Measurements from ENCODE around the gene YEATS2. TPM values are rescaled to one million over a fixed set of nuclear protein-coding genes. Genes with fewer than 3 reads are reported as not detected.

Gene YEATS2
- total and polyA plus RNA-seq, 2 experiments from 2014 or later, result 15.2 to 72.8 TPM

DNA sequence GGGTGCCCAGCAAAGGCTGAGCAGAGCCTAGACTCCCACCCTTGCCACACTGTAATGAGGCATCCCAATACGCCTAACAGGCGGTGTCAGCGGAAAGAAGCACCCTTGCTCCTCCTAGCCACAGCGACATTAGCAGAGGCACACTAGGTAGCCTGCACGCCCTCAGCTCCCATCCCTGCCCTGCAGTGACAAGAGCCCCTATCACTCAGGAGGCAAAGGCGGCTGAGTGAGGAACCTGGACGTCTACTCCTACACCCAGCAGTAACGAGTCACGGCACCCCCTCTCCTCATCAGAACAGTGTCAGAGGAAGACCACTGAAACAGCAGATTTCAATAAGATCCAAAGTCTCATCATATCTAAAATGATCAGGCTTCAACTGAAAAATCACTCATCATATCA is 139.8 kb downstream of the YEATS2 start:
- Histone ChIP-seq H4K20me1 (replicated peaks; ENCODE audit: insufficient read depth) (peaks cover 6% of the 10 kb centered on the region; the same call in 1 of the 2 replicates), H3K4me3 (no peak overlapping the region), H3K4me2 (no peak overlapping the region), H3K79me2 (replicated peaks; ENCODE audit: insufficient read depth) (no peaks in the 10 kb centered on the region), H2AFZ (no peak overlapping the region), H3K36me3 (ENCODE audit: insufficient read depth) (peaks cover 13% of the 10 kb centered on the region), H3K9me2 (ENCODE audit: insufficient read depth) (no peaks in the 10 kb centered on the region), H3F3A (replicated peaks; ENCODE audit: low read depth) (no peaks in the 10 kb centered on the region), H3K4me1 (ENCODE audit: insufficient read depth) (no peaks in the 10 kb centered on the region), H3K27me3 (ENCODE audit: insufficient read depth) (no peaks in the 10 kb centered on the region), H3K27ac (ENCODE audit: low read depth) (no peak overlapping the region)
- Mint-ChIP-seq H3K4me1 (no peaks in the 10 kb centered on the region), H3K27me3 (ENCODE audit: insufficient read depth, low read depth, poor library complexity) (peaks cover 2% of the 10 kb centered on the region), H3K9me3 (no peaks in the 10 kb centered on the region), H3K36me3 (ENCODE audit: low read depth) (peaks cover 64% of the 10 kb centered on the region), H3K27ac (no peak overlapping the region), H3K4me3 (no peak overlapping the region)
- DNase-seq (ENCODE audit: low spot score) (no peak), ATAC-seq (no peak)
- no peak for TF ChIP-seq ZNF114 (CRISPR knock-in tag; IDR thresholded peaks at IDR 0.05)
- TF ChIP-seq, protein P1, sequence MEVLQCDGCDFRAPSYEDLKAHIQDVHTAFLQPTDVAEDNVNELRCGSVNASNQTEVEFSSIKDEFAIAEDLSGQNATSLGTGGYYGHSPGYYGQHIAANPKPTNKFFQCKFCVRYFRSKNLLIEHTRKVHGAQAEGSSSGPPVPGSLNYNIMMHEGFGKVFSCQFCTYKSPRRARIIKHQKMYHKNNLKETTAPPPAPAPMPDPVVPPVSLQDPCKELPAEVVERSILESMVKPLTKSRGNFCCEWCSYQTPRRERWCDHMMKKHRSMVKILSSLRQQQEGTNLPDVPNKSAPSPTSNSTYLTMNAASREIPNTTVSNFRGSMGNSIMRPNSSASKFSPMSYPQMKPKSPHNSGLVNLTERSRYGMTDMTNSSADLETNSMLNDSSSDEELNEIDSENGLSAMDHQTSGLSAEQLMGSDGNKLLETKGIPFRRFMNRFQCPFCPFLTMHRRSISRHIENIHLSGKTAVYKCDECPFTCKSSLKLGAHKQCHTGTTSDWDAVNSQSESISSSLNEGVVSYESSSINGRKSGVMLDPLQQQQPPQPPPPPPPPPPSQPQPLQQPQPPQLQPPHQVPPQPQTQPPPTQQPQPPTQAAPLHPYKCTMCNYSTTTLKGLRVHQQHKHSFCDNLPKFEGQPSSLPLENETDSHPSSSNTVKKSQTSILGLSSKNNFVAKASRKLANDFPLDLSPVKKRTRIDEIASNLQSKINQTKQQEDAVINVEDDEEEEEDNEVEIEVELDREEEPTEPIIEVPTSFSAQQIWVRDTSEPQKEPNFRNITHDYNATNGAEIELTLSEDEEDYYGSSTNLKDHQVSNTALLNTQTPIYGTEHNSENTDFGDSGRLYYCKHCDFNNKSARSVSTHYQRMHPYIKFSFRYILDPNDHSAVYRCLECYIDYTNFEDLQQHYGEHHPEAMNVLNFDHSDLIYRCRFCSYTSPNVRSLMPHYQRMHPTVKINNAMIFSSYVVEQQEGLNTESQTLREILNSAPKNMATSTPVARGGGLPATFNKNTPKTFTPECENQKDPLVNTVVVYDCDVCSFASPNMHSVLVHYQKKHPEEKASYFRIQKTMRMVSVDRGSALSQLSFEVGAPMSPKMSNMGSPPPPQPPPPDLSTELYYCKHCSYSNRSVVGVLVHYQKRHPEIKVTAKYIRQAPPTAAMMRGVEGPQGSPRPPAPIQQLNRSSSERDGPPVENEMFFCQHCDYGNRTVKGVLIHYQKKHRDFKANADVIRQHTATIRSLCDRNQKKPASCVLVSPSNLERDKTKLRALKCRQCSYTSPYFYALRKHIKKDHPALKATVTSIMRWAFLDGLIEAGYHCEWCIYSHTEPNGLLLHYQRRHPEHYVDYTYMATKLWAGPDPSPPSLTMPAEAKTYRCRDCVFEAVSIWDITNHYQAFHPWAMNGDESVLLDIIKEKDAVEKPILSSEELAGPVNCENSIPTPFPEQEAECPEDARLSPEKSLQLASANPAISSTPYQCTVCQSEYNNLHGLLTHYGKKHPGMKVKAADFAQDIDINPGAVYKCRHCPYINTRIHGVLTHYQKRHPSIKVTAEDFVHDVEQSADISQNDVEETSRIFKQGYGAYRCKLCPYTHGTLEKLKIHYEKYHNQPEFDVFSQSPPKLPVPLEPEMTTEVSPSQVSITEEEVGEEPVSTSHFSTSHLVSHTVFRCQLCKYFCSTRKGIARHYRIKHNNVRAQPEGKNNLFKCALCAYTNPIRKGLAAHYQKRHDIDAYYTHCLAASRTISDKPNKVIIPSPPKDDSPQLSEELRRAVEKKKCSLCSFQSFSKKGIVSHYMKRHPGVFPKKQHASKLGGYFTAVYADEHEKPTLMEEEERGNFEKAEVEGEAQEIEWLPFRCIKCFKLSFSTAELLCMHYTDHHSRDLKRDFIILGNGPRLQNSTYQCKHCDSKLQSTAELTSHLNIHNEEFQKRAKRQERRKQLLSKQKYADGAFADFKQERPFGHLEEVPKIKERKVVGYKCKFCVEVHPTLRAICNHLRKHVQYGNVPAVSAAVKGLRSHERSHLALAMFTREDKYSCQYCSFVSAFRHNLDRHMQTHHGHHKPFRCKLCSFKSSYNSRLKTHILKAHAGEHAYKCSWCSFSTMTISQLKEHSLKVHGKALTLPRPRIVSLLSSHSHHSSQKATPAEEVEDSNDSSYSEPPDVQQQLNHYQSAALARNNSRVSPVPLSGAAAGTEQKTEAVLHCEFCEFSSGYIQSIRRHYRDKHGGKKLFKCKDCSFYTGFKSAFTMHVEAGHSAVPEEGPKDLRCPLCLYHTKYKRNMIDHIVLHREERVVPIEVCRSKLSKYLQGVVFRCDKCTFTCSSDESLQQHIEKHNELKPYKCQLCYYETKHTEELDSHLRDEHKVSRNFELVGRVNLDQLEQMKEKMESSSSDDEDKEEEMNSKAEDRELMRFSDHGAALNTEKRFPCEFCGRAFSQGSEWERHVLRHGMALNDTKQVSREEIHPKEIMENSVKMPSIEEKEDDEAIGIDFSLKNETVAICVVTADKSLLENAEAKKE (CRISPR knock-in tag; IDR thresholded peaks at IDR 0.05), result no peak
- TF ChIP-seq, protein P2, sequence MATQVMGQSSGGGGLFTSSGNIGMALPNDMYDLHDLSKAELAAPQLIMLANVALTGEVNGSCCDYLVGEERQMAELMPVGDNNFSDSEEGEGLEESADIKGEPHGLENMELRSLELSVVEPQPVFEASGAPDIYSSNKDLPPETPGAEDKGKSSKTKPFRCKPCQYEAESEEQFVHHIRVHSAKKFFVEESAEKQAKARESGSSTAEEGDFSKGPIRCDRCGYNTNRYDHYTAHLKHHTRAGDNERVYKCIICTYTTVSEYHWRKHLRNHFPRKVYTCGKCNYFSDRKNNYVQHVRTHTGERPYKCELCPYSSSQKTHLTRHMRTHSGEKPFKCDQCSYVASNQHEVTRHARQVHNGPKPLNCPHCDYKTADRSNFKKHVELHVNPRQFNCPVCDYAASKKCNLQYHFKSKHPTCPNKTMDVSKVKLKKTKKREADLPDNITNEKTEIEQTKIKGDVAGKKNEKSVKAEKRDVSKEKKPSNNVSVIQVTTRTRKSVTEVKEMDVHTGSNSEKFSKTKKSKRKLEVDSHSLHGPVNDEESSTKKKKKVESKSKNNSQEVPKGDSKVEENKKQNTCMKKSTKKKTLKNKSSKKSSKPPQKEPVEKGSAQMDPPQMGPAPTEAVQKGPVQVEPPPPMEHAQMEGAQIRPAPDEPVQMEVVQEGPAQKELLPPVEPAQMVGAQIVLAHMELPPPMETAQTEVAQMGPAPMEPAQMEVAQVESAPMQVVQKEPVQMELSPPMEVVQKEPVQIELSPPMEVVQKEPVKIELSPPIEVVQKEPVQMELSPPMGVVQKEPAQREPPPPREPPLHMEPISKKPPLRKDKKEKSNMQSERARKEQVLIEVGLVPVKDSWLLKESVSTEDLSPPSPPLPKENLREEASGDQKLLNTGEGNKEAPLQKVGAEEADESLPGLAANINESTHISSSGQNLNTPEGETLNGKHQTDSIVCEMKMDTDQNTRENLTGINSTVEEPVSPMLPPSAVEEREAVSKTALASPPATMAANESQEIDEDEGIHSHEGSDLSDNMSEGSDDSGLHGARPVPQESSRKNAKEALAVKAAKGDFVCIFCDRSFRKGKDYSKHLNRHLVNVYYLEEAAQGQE (IDR thresholded peaks at IDR 0.05; ENCODE audit: unreplicated experiment), result no peak
- TF ChIP-seq ZNF331 (CRISPR knock-in tag; IDR thresholded peaks at IDR 0.05; ENCODE audit: low read depth), result no peak

Data from GM23338 (cell line).